GM18526 (cell line): ENCODE measurements around the gene LRRC8D.

Source experiments
- POLR2A ChIP-seq: IDR thresholded peaks from 3 replicates; pipeline ENCODE4 v1.6.1; 2011; ENCODE audit not compliant: insufficient read length; ENCODE audit errors: extremely low read depth

The LRRC8D gene

GRCh38 chr1:89894210-89895201 lies 73.7 kb downstream of the LRRC8D start:
- no peak for TF ChIP-seq POLR2A

- TF ChIP-seq POLR2A = no peak
Observed at GRCh38 chr1:89896105-89896942, 75.5 kb downstream of the LRRC8D start.

GRCh38 chr1:89897347-89898133 lies 76.7 kb downstream of the LRRC8D start:
- TF ChIP-seq POLR2A = no peak

- no peak for TF ChIP-seq POLR2A
Observed at GRCh38 chr1:89898150-89898549, 77.3 kb downstream of the LRRC8D start.

GRCh38 chr1:89898695-89899470 lies 78.1 kb downstream of the LRRC8D start:
- TF ChIP-seq POLR2A = no peak

- TF ChIP-seq POLR2A = no peak
Observed at GRCh38 chr1:89900323-89900722, 79.5 kb downstream of the LRRC8D start.

- no peak for TF ChIP-seq POLR2A
Observed at GRCh38 chr1:89900791-89901708, 80.2 kb downstream of the LRRC8D start.

GRCh38 chr1:89901957-89902669 lies 81.3 kb downstream of the LRRC8D start:
- TF ChIP-seq POLR2A = no peak

GRCh38 chr1:89903550-89903949 lies 82.7 kb downstream of the LRRC8D start:
- no peak for TF ChIP-seq POLR2A

- TF ChIP-seq POLR2A = no peak
Observed at GRCh38 chr1:89904219-89904980, 83.6 kb downstream of the LRRC8D start.

GRCh38 chr1:89905395-89906058 lies 84.7 kb downstream of the LRRC8D start:
- TF ChIP-seq POLR2A = no peak
